ENCODE data around the gene STK11.

GRCh38 chr19:1224047-1224825, 18.7 kb downstream of the STK11 start:
- TF ChIP-seq EGR1 (IDR thresholded peaks at IDR 0.05) (no peak), YY1 (IDR thresholded peaks at IDR 0.05; ENCODE audit: low read depth) (no peak), TAF1 (IDR thresholded peaks at IDR 0.05; ENCODE audit: low read depth) (no peak), MAX (IDR thresholded peaks at IDR 0.05) (no peak), CEBPB (IDR thresholded peaks at IDR 0.05) (no peak)

Data from Ishikawa (cell line).